22Rv1 (cell line): ENCODE measurements around the gene UNC5A.

Source experiments
- H3K27ac ChIP-seq: fragments of 450-650 bp; 2 replicates; pipeline ENCODE4 v1.5.1; 2017
- CTCF ChIP-seq: fragments of 450-650 bp; IDR thresholded peaks from 2 replicates; pipeline ENCODE4 v1.5.1; 2017; ENCODE audit warnings: mild to moderate bottlenecking
- ZFX ChIP-seq: fragments of 450-650 bp; IDR thresholded peaks from 2 replicates; pipeline ENCODE4 v1.6.1; 2017; ENCODE audit warnings: antibody characterized with exemption, borderline replicate concordance

Gene UNC5A

GRCh38 chr5:176817841-176818377 is 7.5 kb downstream of the UNC5A start:
- peak; percentile 58 for TF ChIP-seq CTCF
- TF ChIP-seq ZFX, result no peak
- no peak overlapping the region for H3K27ac ChIP-seq

GRCh38 chr5:176818391-176819098 is 8.2 kb downstream of the UNC5A start:
- no peak for TF ChIP-seq ZFX
- TF ChIP-seq CTCF, result 0 out of 2 replicates have a peak, but pooled peaks have one; percentile 14
- H3K27ac ChIP-seq, result peak overlapping the region; percentile 53

GRCh38 chr5:176819476-176819875 is 9.1 kb downstream of the UNC5A start:
- peak overlapping the region; percentile 53 for H3K27ac ChIP-seq
- no peak for TF ChIP-seq ZFX
- no peak for TF ChIP-seq CTCF

DNA sequence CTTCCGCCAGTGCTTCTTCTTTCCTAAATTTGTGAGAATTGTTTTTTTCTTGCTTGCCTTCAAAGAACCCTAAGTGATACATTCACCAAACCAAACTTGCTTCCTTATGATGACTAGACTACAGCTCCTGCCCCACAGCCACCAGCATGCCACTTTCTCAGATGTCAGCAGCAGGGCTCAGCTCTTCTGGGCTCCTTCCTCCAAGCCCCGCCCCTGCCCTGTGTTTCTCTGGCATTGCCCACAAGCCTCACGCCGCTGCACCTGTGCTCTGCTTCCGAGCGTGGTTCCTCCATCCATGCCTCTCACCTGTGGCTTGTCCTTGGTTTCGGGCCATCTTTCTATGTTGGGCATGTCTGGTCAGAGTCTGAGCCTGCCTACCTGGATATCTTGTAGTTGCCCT is 10.6 kb downstream of the UNC5A start:
- no peak overlapping the region for H3K27ac ChIP-seq
- TF ChIP-seq CTCF, result no peak
- TF ChIP-seq ZFX, result no peak

DNA sequence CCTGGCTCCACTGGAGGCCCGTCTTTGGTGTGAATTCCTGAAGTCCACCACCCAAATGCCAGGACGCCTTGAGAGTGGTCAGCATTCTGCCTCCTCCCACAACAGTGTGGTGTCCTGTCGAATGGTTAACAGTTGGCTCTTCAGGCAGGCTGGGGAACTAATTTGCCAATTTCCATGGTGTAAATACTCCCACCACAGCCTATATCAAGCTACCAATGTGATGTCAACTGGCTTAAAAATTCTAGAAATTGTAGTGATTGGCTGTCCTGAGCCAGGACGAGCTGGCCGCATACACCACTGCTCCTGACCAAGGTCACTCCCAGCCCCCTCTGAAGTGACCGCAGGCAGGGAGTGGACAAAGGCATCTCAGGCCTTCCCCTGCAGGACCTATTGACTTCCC is 11.1 kb downstream of the UNC5A start:
- TF ChIP-seq CTCF (no peak), ZFX (no peak)

GRCh38 chr5:176822041-176822792 is 11.9 kb downstream of the UNC5A start:
- no peak for TF ChIP-seq CTCF
- TF ChIP-seq ZFX, result no peak
- no peak overlapping the region for H3K27ac ChIP-seq

More for the DNA sequence above, 11.1 kb downstream of the UNC5A start:
- H3K27ac ChIP-seq, result no peak overlapping the region
